Epithelial cell of esophagus (primary cell): Measurements from ENCODE around the gene SH2D1B.

Experiments used
- DNase-seq: peaks from one replicate; pipeline ENCODE4 v3.0.0; 2010; ENCODE audit warnings: low read depth
- H3K4me3 ChIP-seq: 2 replicates; pipeline ENCODE4 v1.5.1; 2011; ENCODE audit warnings: mild to moderate bottlenecking, low read length, control low read depth
- TF ChIP-seq, protein P1 (sequence below): IDR thresholded peaks from 2 replicates; pipeline ENCODE4 v1.5.1; 2011; ENCODE audit warnings: low read depth, mild to moderate bottlenecking, low read length, control low read depth, inconsistent platforms; ENCODE audit not compliant: insufficient read depth; ENCODE audit errors: missing control alignments

SH2D1B gene

DNA sequence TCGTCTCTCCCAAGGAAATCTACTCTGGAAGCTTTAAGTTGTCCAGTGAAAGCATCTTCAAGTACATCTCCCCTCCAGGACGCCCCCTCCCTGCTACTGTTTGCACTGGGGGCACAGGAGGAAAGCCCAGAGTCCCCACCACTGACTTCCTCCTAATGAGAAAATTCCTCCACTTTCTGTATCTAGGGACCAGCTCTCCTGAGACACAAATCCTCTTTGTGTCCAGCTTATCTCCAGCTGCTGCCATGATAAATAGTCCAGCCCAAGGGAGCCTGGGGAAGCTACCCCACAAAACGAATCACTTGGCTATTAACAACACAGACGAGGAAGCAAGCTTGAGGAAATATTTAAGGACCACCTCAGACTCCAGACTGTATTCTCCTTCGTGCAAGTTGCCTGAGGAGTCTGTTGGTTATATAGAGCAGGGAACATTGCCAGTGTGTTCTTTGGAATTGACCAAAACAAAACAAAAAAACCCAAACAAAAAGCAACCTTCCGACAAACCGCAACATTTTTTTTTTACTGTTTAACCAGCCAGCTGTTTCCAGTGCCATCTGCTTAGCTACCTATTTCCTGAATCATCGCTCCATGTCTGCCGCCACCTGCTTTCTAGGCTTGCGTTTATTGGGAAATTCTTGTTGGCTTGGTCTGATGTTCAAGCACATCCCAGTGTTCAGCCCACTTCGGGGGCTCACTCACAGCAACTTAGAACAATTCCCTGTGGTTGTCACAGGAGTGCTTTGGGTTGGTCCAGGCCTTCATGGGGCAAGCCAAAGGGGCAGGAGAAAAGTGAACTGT lies 22.7 kb downstream of the SH2D1B start:
- H3K4me3 ChIP-seq: no peak overlapping the region
- peak; percentile 57 for DNase-seq
- TF ChIP-seq, protein P1, sequence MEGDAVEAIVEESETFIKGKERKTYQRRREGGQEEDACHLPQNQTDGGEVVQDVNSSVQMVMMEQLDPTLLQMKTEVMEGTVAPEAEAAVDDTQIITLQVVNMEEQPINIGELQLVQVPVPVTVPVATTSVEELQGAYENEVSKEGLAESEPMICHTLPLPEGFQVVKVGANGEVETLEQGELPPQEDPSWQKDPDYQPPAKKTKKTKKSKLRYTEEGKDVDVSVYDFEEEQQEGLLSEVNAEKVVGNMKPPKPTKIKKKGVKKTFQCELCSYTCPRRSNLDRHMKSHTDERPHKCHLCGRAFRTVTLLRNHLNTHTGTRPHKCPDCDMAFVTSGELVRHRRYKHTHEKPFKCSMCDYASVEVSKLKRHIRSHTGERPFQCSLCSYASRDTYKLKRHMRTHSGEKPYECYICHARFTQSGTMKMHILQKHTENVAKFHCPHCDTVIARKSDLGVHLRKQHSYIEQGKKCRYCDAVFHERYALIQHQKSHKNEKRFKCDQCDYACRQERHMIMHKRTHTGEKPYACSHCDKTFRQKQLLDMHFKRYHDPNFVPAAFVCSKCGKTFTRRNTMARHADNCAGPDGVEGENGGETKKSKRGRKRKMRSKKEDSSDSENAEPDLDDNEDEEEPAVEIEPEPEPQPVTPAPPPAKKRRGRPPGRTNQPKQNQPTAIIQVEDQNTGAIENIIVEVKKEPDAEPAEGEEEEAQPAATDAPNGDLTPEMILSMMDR: no peak

DNA sequence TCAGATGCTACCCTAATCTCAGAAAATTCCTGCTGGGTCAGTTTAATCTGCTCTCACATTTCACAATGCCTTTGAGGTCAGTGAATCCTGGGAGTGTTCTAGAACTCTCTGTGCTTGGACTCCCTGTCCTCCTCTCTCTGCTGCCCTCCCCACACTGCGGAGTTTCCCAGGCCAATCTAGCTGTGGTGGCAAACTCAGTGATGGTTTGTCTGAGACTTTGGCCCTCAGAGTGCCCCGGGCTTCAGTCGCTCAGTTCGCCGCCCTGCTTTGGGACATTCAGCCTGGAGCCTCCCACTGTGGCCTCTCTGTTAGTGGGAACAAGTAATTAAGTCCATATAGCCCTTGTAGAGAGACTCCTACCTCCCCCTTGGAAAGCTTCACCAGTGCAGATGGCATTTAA lies 23.3 kb downstream of the SH2D1B start:
- no peak overlapping the region for H3K4me3 ChIP-seq
- TF ChIP-seq, protein P1: no peak
- no peak for DNase-seq

DNA sequence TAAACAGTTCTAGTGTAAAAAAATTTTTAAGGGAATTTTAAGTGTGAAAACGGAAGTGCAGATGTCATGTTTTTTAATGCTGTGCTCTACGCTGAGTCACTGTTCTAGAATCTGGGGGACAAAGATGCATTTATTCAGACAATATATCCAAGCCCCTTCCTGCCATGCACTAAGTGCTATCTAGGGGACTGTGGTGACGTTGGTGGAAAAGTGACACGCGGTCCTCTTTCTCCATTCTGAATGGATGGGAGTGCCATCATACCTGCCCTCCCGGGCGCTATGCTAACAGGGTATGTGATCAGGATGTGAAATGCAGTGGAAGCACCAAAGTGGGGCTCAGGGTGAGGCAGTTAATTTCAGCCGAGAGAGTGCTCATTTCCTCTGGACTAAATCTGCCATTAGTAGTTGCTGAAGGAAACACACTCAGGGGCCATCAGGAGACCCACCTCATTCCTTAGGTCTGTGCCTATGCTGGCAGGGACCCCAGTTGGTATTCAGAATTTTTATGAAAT lies 23.8 kb downstream of the SH2D1B start:
- H3K4me3 ChIP-seq: no peak overlapping the region
- no peak for DNase-seq
- TF ChIP-seq, protein P1: no peak

DNA sequence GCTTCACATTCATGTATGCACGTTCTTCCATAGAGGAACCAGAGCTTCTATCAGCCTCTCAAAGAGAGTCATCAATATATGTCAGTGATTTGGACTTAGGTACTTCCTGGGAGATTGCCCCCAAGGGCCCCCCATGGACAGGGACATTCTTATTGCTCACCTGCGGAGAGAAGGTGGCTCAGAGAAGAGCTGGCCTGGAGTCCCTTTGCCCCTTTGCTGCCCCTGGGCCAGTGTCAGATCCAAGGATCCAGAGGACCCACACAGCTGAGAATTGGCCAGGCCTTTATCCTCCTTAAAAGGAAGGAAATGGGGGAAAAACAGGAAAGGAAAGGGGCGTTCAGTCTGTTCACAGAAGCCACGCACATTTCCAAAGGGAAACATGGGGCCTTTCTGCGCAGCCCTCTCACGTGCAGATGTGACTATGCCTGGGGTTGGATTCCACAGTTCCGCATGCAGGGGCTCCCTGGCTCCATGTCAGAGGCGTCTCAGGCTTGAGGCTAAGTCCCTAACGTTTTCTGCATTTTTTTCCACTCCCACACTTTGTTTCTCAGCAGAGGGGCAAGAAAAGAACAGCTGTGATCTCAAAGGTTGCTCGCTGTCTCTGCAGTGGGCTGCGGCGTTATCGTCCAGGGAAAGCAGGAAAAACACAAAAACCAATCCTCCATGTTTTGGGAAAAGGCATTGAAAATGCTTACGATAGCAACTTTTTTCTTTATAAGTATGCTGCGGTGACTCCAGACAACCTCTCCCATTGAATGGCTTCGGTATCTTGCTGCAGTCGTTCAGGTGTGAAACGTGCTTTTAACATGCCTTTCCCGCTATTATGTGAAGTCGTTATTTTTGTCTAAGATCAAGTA lies 24.5 kb downstream of the SH2D1B start:
- DNase-seq: no peak
- no peak overlapping the region for H3K4me3 ChIP-seq
- TF ChIP-seq, protein P1: no peak

DNA sequence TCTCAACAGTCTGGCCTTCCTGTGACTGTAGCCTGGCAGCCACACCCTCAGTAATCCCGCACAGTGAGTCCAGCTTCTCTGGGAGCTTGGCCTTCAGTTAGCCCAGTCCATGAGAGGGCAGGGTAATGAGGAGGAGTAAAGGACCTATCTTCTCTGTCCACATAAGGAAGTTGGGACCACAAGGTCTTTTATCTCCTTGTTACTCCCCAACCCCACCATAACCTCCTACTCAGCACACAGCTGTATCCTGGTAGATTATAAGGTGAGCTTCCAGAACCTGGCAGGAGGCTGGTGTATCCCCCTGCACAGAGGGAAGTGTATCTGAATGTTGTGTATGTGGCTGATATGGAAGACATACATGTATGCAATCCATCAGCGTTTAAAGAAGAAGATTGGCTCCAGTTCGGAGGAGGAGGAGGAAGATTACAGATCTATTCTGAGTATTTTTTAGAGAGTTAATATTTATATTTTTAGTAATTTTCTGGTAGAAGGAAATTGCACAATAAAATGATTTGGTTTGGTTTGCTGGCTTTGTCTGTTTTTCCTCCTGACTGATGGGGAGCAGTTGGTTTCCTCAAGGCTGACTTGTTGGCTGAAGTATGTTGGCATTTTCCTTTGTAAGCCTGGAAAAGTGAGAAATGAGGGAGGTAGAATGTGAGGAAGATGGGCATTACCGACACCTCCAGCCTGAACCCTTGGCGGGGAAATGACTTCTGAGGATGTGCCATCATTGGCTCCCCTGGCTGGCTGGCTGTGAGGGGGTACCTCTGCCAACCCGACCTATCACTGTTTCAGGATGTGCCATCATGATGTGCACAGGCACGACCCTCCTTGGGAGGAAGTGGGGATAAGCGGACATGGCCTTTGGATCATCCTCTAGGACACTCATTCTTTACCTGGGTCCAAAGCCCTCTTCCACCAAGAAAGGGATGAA lies 25.4 kb downstream of the SH2D1B start:
- H3K4me3 ChIP-seq: no peak overlapping the region
- no peak for DNase-seq
- TF ChIP-seq, protein P1: no peak

DNA sequence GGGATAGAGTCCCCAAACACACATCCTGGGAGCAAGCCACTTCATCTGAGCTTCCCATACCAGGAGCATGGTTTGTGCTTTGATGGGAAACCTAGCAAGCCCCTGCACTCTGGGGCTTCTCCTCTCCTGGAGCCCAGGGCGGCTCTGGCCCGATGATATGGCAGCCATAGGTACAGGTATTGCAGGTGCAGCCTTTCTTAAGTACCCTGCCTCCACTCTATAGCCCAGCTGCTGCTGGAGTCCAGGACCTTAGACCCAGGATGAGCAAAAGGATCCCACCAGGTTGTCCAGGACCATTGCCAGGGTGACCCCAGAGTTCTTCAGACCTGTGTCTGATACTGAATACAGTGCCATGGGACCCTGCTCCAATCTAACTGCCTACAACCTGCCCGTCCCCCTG lies 26.2 kb downstream of the SH2D1B start:
- TF ChIP-seq, protein P1: no peak
- no peak for DNase-seq
- H3K4me3 ChIP-seq: no peak overlapping the region
